MM.1S (cell line): ENCODE results near the gene SPINT1.
A peak's percentile ranks its signal among the peaks of the same experiment; 100 is the strongest.

Source experiments
- DNase-seq: peaks from one replicate; pipeline ENCODE4 v3.0.0-alpha.2; 2015
- H2AFZ ChIP-seq: fragments of 300-600 bp; sonication (generic); 2 replicates; pipeline ENCODE4 v1.6.0; 2016; ENCODE audit warnings: antibody characterized with exemption, low read length
- H3F3A ChIP-seq: fragments of 300-600 bp; sonication (generic); 2 replicates; pipeline ENCODE4 v1.6.1; 2016; ENCODE audit warnings: mild to moderate bottlenecking, antibody characterized with exemption, low read length, moderate library complexity, mixed read lengths; ENCODE audit not compliant: insufficient read depth
- H3K27ac ChIP-seq: fragments of 300-600 bp; sonication (generic); 2 replicates; pipeline ENCODE4 v1.5.1; 2016; ENCODE audit warnings: mild to moderate bottlenecking, low read length
- H3K27me3 ChIP-seq: fragments of 300-600 bp; sonication (generic); replicated peaks from 2 replicates; pipeline ENCODE4 v1.6.0; 2016; ENCODE audit warnings: low read length; ENCODE audit not compliant: insufficient read depth
- H3K36me3 ChIP-seq: fragments of 300-600 bp; sonication (generic); replicated peaks from 2 replicates; pipeline ENCODE4 v1.6.1; 2016; ENCODE audit warnings: mild to moderate bottlenecking, low read length, mixed read lengths; ENCODE audit not compliant: insufficient read depth
- H3K4me1 ChIP-seq: fragments of 300-600 bp; sonication (generic); 2 replicates; pipeline ENCODE4 v1.6.1; 2016; ENCODE audit warnings: low read length, mixed read lengths
- H3K4me2 ChIP-seq: fragments of 300-600 bp; sonication (generic); 2 replicates; pipeline ENCODE4 v1.6.0; 2016; ENCODE audit warnings: low read depth, low read length
- H3K4me3 ChIP-seq: fragments of 300-600 bp; sonication (generic); 2 replicates; pipeline ENCODE4 v1.5.1; 2016; ENCODE audit warnings: low read length, mixed read lengths
- H3K79me2 ChIP-seq: fragments of 300-600 bp; sonication (generic); 2 replicates; pipeline ENCODE4 v1.6.1; 2016; ENCODE audit warnings: mixed run types, low read length, mixed read lengths
- H3K9ac ChIP-seq: fragments of 300-600 bp; sonication (generic); 2 replicates; pipeline ENCODE4 v1.6.1; 2016; ENCODE audit warnings: low read length, mixed read lengths
- H3K9me2 ChIP-seq: fragments of 300-600 bp; sonication (generic); replicated peaks from 2 replicates; pipeline ENCODE4 v1.6.1; 2016; ENCODE audit warnings: mild to moderate bottlenecking, low read length, mixed read lengths; ENCODE audit not compliant: insufficient read depth
- H3K9me3 ChIP-seq: fragments of 300-600 bp; sonication (generic); replicated peaks from 2 replicates; pipeline ENCODE4 v1.6.1; 2016; ENCODE audit warnings: mild to moderate bottlenecking, low read length, mixed read lengths; ENCODE audit not compliant: insufficient read depth
- H4K20me1 ChIP-seq: fragments of 300-600 bp; sonication (generic); 2 replicates; pipeline ENCODE4 v1.6.1; 2016; ENCODE audit warnings: mild to moderate bottlenecking, low read length, moderate library complexity, mixed read lengths; ENCODE audit not compliant: insufficient read depth
- CTCF ChIP-seq: fragments of 300-600 bp; sonication (generic); IDR thresholded peaks from 2 replicates; pipeline ENCODE4 v1.5.1; 2016; ENCODE audit warnings: antibody characterized with exemption, low read length, mixed read lengths
- EZH2 ChIP-seq: fragments of 300-600 bp; sonication (generic); optimal IDR thresholded peaks from 2 replicates; pipeline ENCODE3; 2017; ENCODE audit warnings: low read depth, mild to moderate bottlenecking, antibody characterized with exemption, low read length, mixed read lengths
- EZH2phosphoT487 ChIP-seq: fragments of 300-600 bp; sonication (generic); IDR thresholded peaks from 2 replicates; pipeline ENCODE4 v1.6.1; 2018; ENCODE audit warnings: antibody characterized with exemption, low read length

SPINT1 gene

GRCh38 chr15:40843885-40844695, at the start of gene SPINT1:
Gene SPINT1 (plus strand): TSS chr15:40844048. CDS start chr15:40844555, 507 bp downstream.
- H3K4me2 ChIP-seq, result peak within 1 kb of the TSS; percentile 75
- H3K27ac ChIP-seq, result no peak within 1 kb of the TSS; the same call in 1 of the 2 replicates
- no peaks in the 10 kb centered on the region for H3K27me3 ChIP-seq
- no peaks in the 10 kb centered on the region for H3K9me2 ChIP-seq
- H2AFZ ChIP-seq, result peak within 1 kb of the TSS; percentile 94
- H3K36me3 ChIP-seq, result no peaks in the 10 kb centered on the region
- peak; percentile 47 for DNase-seq
- H4K20me1 ChIP-seq, result no peaks in the 10 kb centered on the region
- peaks cover 44% of the 10 kb centered on the region for H3K79me2 ChIP-seq
- no peaks in the 10 kb centered on the region for H3K9me3 ChIP-seq
- H3F3A ChIP-seq, result peaks cover 6% of the 10 kb centered on the region; the same call in 1 of the 2 replicates
- peak within 1 kb of the TSS; percentile 51; the same call in 1 of the 2 replicates for H3K9ac ChIP-seq
- no peak for TF ChIP-seq CTCF
- peak within 1 kb of the TSS; percentile 77 for H3K4me3 ChIP-seq
- H3K4me1 ChIP-seq, result peaks cover 25% of the 10 kb centered on the region

GRCh38 chr15:40796041-40796440, 47.8 kb upstream of the SPINT1 start:
- TF ChIP-seq EZH2 (no peak), EZH2phosphoT487 (no peak), CTCF (no peak)
- no peak overlapping the region for H3K4me2 ChIP-seq
- H3K4me3 ChIP-seq, result no peak overlapping the region
- H3K79me2 ChIP-seq, result peaks cover 5% of the 10 kb centered on the region; the same call in 1 of the 2 replicates
- no peaks in the 10 kb centered on the region for H3K36me3 ChIP-seq
- no peak overlapping the region for H3K9ac ChIP-seq
- no peaks in the 10 kb centered on the region for H3K4me1 ChIP-seq
- H3K27me3 ChIP-seq, result no peaks in the 10 kb centered on the region
- DNase-seq, result no peak
- H3K27ac ChIP-seq, result no peak overlapping the region
- H3F3A ChIP-seq, result no peaks in the 10 kb centered on the region
- H4K20me1 ChIP-seq, result no peaks in the 10 kb centered on the region
- H3K9me3 ChIP-seq, result no peaks in the 10 kb centered on the region
- no peaks in the 10 kb centered on the region for H3K9me2 ChIP-seq
- H2AFZ ChIP-seq, result no peak overlapping the region

GRCh38 chr15:40796512-40796911, 47.3 kb upstream of the SPINT1 start:
- no peak for TF ChIP-seq CTCF
- no peak for TF ChIP-seq EZH2phosphoT487
- TF ChIP-seq EZH2, result no peak
- Histone ChIP-seq H3K9ac (no peak overlapping the region), H3K9me2 (no peaks in the 10 kb centered on the region), H3K36me3 (no peaks in the 10 kb centered on the region), H3K79me2 (peaks cover 5% of the 10 kb centered on the region; the same call in 1 of the 2 replicates), H3F3A (no peaks in the 10 kb centered on the region), H4K20me1 (no peaks in the 10 kb centered on the region), H3K9me3 (no peaks in the 10 kb centered on the region), H3K4me2 (no peak overlapping the region), H2AFZ (no peak overlapping the region), H3K4me3 (no peak overlapping the region), H3K4me1 (no peaks in the 10 kb centered on the region), H3K27ac (no peak overlapping the region), H3K27me3 (no peaks in the 10 kb centered on the region)
- DNase-seq, result no peak
